IPS-18a (cell line): ENCODE measurements around the gene EPDR1.

Experiments
- H3K27ac ChIP-seq: one replicate; pipeline ENCODE4 v1.5.1; 2013; ENCODE audit warnings: low read length
- H3K27me3 ChIP-seq: one replicate; pipeline ENCODE4 v1.6.1; 2013; ENCODE audit warnings: mild to moderate bottlenecking, low read length; ENCODE audit not compliant: control insufficient read depth, insufficient read depth
- H3K36me3 ChIP-seq: one replicate; pipeline ENCODE4 v1.6.1; 2013; ENCODE audit warnings: low read depth, low read length; ENCODE audit not compliant: control insufficient read depth
- H3K4me1 ChIP-seq: one replicate; pipeline ENCODE4 v1.6.1; 2013; ENCODE audit warnings: low read depth, low read length; ENCODE audit not compliant: control insufficient read depth
- H3K4me3 ChIP-seq: one replicate; pipeline ENCODE4 v1.5.1; 2013; ENCODE audit warnings: low read length
- H3K9ac ChIP-seq: one replicate; pipeline ENCODE4 v1.6.1; 2013; ENCODE audit warnings: mild to moderate bottlenecking, low read length, moderate library complexity
- H3K9me3 ChIP-seq: one replicate; pipeline ENCODE4 v1.6.1; 2013; ENCODE audit warnings: low read depth, low read length; ENCODE audit not compliant: control insufficient read depth

Gene EPDR1

DNA sequence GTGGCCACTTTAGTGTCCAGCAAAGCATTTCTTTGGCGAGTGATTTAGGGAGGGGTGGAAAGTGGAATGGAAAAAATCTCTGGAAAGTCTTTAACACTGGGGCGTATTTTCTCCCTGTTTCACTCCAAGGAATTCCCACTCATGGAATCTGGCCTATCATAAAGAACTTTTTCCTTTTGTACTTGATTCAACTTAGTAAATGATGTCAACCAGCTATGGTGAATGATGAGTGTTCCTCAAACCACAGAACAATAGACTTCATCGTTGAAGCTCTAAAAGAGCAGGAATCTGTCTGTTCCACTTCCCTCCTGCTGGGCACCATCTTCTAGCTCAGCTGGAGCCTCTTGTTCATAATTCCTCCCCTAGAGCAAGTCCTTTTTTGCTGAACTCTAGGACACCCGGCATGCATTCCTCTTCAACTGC, 66.5 kb downstream of the EPDR1 start:
- Histone ChIP-seq H3K9ac (no peak overlapping the region), H3K9me3 (no peaks in the 10 kb centered on the region), H3K36me3 (no peaks in the 10 kb centered on the region), H3K27me3 (no peaks in the 10 kb centered on the region), H3K4me1 (peaks cover 11% of the 10 kb centered on the region), H3K4me3 (no peak overlapping the region), H3K27ac (no peak overlapping the region)

DNA sequence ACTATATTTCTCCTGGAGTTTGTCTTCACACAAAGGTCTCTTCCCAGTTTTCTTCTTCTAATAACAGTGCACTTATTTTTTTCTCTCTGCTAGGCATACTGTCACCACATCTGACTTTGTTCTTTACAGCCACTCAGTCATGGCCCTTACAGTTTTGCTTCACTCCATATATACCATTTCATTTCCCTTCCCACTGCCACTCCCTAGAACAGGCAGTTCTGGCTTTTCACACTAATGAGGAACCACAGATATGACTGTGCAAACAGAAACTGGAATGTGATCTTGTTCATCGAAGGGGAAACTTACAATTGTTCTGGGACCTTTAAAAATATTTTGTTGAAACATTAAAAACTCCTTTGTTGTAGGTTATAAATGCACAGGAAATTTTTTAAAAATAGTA, 67.3 kb downstream of the EPDR1 start:
- Histone ChIP-seq H3K27ac (no peak overlapping the region), H3K4me1 (peaks cover 11% of the 10 kb centered on the region), H3K9me3 (no peaks in the 10 kb centered on the region), H3K27me3 (no peaks in the 10 kb centered on the region), H3K9ac (no peak overlapping the region), H3K36me3 (no peaks in the 10 kb centered on the region), H3K4me3 (no peak overlapping the region)

DNA sequence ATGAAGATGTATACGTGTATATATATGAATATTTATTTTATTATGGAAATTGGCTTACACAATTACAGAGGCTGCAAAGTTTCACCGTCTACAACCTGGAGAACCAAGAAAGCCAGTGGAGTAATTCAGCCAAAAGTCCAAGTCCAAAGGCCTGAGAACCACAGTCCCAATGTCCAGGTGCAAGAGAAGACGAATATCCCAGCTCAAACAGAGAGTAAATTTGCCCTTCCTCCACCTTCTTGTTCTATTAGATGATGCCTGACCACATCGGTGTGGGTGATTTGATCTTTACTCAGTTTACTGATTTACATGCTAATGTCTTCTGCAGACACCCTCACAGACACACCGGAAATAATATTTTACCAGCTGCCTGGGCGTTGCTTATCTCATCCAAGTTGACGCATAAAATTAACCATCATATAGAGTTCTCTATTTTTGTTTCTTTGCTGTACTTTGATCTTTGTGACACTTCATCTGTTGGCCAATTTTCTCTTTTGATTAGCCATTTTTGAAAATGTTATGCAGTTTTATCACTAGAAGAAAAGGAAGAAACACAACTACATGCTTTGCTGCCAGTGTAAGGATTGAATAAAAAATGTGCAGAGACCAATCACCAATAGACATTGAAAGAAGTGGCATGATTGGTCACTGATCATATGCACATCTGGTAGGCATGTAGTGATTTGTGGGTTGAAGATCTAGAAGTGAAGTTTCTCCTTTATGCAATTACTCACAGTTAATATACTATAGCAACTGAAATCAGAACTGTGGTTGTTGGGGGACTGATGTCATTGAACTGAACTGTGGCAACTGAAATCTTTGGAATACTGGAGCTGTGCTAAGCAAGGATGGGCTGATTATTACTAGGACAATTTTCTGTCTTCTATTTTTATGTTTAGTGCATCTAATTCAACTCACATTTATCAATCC, 68.5 kb downstream of the EPDR1 start:
- H3K9me3 ChIP-seq: no peaks in the 10 kb centered on the region
- H3K9ac ChIP-seq: no peak overlapping the region
- H3K36me3 ChIP-seq: no peaks in the 10 kb centered on the region
- H3K4me1 ChIP-seq: peaks cover 11% of the 10 kb centered on the region
- H3K27ac ChIP-seq: no peak overlapping the region
- no peak overlapping the region for H3K4me3 ChIP-seq
- no peaks in the 10 kb centered on the region for H3K27me3 ChIP-seq

DNA sequence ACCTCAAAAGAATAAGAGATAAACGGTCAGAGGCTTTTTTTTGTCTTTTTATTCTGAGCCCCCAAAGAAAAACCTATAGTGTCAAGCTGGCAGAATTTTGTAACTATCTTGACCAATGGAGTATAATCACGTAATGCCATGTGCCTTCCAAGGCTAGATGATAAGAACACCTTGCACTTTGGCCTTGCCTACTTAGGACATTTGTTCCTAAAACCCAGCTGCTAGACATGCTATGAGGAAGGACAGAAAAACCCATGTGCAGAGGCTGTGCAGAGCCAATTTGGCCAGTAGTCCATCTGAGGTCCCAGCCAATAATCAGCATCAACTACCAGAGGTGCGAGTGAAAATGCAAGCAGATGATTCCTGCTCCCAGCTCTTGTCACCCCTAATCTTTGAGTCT, 69.9 kb downstream of the EPDR1 start:
- Histone ChIP-seq H3K9ac (no peak overlapping the region), H3K9me3 (no peaks in the 10 kb centered on the region), H3K27ac (no peak overlapping the region), H3K4me1 (peaks cover 11% of the 10 kb centered on the region), H3K36me3 (no peaks in the 10 kb centered on the region), H3K27me3 (no peaks in the 10 kb centered on the region), H3K4me3 (no peak overlapping the region)

DNA sequence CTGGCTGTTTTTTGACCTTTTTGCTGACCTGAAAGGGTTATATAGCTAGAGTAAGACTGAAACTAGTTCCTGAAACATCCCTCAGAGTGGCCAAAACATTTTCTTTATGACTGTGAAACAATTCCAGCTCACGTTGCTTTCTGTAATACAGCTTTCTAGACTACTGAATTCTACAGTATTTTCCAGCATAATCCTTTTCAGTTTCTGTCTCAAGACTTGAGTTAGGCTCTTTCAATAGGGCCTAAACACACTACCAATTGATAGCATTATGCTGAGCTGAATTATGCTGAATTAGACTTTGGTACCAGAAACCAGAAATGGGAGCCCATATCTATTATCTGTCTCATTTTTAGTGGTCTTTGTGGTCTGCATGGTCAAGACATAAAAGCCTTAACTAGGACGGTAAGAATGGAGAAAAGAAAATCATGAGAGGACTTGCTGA, 72.6 kb downstream of the EPDR1 start:
- Histone ChIP-seq H3K27ac (no peak overlapping the region), H3K27me3 (no peaks in the 10 kb centered on the region), H3K4me3 (no peak overlapping the region), H3K4me1 (no peaks in the 10 kb centered on the region), H3K9me3 (no peaks in the 10 kb centered on the region), H3K36me3 (no peaks in the 10 kb centered on the region), H3K9ac (no peak overlapping the region)

DNA sequence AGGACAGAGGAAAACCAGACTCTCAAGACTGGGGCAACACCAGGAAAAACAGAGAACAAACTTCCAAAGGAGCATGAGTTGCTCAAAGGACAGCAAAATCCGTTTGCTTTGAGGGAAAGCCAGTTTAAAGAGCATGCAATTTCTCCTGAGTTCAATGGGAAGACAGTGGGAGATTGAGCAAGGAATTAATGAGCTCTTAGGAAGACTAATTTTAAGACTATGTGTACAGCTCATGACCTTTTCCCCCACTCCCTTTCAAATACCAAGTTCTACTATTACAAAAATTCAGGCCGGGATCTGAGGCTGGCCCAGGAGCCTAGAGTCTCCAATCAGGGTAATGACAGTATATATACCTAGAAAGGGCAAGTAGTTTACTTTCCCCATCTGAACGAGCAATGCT, 79.2 kb downstream of the EPDR1 start:
- H3K36me3 ChIP-seq: no peaks in the 10 kb centered on the region
- no peak overlapping the region for H3K9ac ChIP-seq
- H3K4me1 ChIP-seq: no peaks in the 10 kb centered on the region
- H3K4me3 ChIP-seq: no peak overlapping the region
- H3K27me3 ChIP-seq: no peaks in the 10 kb centered on the region
- no peaks in the 10 kb centered on the region for H3K9me3 ChIP-seq
- H3K27ac ChIP-seq: no peak overlapping the region

DNA sequence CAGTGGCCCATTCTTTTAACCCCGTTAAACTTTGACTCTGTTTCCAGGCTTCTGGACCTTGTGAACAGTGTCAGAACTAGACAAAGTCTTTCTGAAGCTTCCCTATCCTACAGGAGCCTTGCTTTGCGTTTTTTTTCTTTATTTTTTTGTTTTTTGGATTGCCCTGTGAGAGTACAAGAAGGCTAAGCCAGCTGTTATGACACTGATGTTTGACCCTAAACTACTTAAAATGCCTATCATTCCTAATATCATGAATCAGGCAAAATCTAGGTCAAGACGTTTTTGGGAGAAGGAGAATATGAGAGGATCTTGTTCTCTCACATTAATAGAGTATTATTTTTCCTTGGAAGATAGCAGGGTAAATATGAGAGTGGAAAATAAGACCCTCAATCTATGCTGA, 79.8 kb downstream of the EPDR1 start:
- Histone ChIP-seq H3K27me3 (no peaks in the 10 kb centered on the region), H3K9ac (no peak overlapping the region), H3K4me1 (no peaks in the 10 kb centered on the region), H3K4me3 (no peak overlapping the region), H3K9me3 (no peaks in the 10 kb centered on the region), H3K36me3 (no peaks in the 10 kb centered on the region), H3K27ac (no peak overlapping the region)
